ENCODE data around the gene HTRA1. TPM values are rescaled to one million over a fixed set of nuclear protein-coding genes. Genes with fewer than 3 reads are reported as not detected.

The HTRA1 gene
- total RNA-seq, 1 experiment from 2014 or later = 18.6 TPM

- H3K27ac ChIP-seq (ENCODE audit: low read length) = peak overlapping the region; percentile 74
Observed at GRCh38 chr10:122468926-122469781, 7.8 kb downstream of the HTRA1 start.

GRCh38 chr10:122469848-122470247, 8.5 kb downstream of the HTRA1 start:
- Histone ChIP-seq H3K9me2 (replicated peaks; ENCODE audit: low read length) (no peaks in the 10 kb centered on the region), H3K9me3 (ENCODE audit: low read length) (no peaks in the 10 kb centered on the region), H3F3A (ENCODE audit: low read length, unreplicated experiment) (no peaks in the 10 kb centered on the region), H3K27me3 (ENCODE audit: low read length) (no peaks in the 10 kb centered on the region), H4K20me1 (ENCODE audit: low read length) (no peaks in the 10 kb centered on the region), H3K79me2 (ENCODE audit: low read length) (no peaks in the 10 kb centered on the region), H3K9ac (ENCODE audit: low read length) (no peak overlapping the region), H3K27ac (ENCODE audit: low read length) (peak overlapping the region; percentile 74), H3K4me2 (ENCODE audit: low read length) (peak overlapping the region; percentile 26; the same call in 1 of the 2 replicates), H3K4me1 (ENCODE audit: insufficient read depth, low read length) (peaks cover 27% of the 10 kb centered on the region), H3K36me3 (ENCODE audit: low read depth, low read length) (no peaks in the 10 kb centered on the region), H3K4me3 (ENCODE audit: low read length) (no peak overlapping the region), H2AFZ (ENCODE audit: low read length) (no peak overlapping the region)
- no peak for TF ChIP-seq EZH2 (IDR thresholded peaks at IDR 0.05; ENCODE audit: low read length, unreplicated experiment)
- no peak for TF ChIP-seq CTCF (conservative IDR thresholded peaks at IDR 0.05; ENCODE audit: low read depth, low read length)
- no peak for TF ChIP-seq EZH2phosphoT487 (IDR thresholded peaks at IDR 0.05; ENCODE audit: borderline replicate concordance, low read length)
- BruUV-seq (replicated peaks) = no TSS peak
- ATAC-seq (no peak), DNase-seq (no peak)
- intact Hi-C loops (cut with micrococcal nuclease) = loop anchor here (5.0 kb wide), 1 partner anchor 97 kb away; no protein-coding TSS in a partner anchor
- ChIA-PET POLR2A (ENCODE audit: unreplicated experiment) (no interaction called here), CTCF (interaction anchor here (0.6 kb wide), 1 partner anchor 227 kb away, joined by 4 read pairs; no protein-coding TSS in a partner anchor)

More at GRCh38 chr10:122468926-122469781, 7.8 kb downstream of the HTRA1 start:
- Histone ChIP-seq H3K4me3 (ENCODE audit: low read length) (no peak overlapping the region), H3F3A (ENCODE audit: low read length, unreplicated experiment) (no peaks in the 10 kb centered on the region), H3K27me3 (ENCODE audit: low read length) (no peaks in the 10 kb centered on the region), H2AFZ (ENCODE audit: low read length) (no peak overlapping the region), H3K36me3 (ENCODE audit: low read depth, low read length) (no peaks in the 10 kb centered on the region), H3K4me1 (ENCODE audit: insufficient read depth, low read length) (peaks cover 27% of the 10 kb centered on the region), H3K9me3 (ENCODE audit: low read length) (no peaks in the 10 kb centered on the region), H4K20me1 (ENCODE audit: low read length) (no peaks in the 10 kb centered on the region), H3K9me2 (replicated peaks; ENCODE audit: low read length) (no peaks in the 10 kb centered on the region), H3K9ac (ENCODE audit: low read length) (no peak overlapping the region), H3K79me2 (ENCODE audit: low read length) (no peaks in the 10 kb centered on the region), H3K4me2 (ENCODE audit: low read length) (peak overlapping the region; percentile 42)
- TF ChIP-seq CTCF (conservative IDR thresholded peaks at IDR 0.05; ENCODE audit: low read depth, low read length) (0 out of 2 replicates have a peak, but pooled peaks have one; percentile 18), EZH2phosphoT487 (IDR thresholded peaks at IDR 0.05; ENCODE audit: borderline replicate concordance, low read length) (no peak)
- ChIA-PET CTCF (interaction anchor here (0.5 to 1.1 kb wide), 6 partner anchors 26 to 1110 kb away, joined by 3 to 9 read pairs (median 4); no protein-coding TSS in a partner anchor), POLR2A (ENCODE audit: unreplicated experiment) (no interaction called here)
- ATAC-seq (peak; percentile 88), DNase-seq (peak; percentile 91)
- no TSS peak for BruUV-seq (replicated peaks)
- intact Hi-C loops (cut with micrococcal nuclease) = loop anchor here (5.0 kb wide), 1 partner anchor 98 kb away; no protein-coding TSS in a partner anchor
